Inflammatory macrophage treated with lipopolysaccharide for 1 hour (primary cell): ENCODE data around the gene SYNM.
A peak's percentile ranks its signal among the peaks of the same experiment; 100 is the strongest.
"Not testable (repeated sequence)": the region's sequence is repeated elsewhere in the genome, so short reads cannot be mapped to it uniquely, and the experiment has no call there.

ENCODE experiments used
- DNase-seq, 2 donors: peaks; one replicate each; pipeline ENCODE4 v3.0.0-alpha.2; 2020 to 2022

Gene SYNM

GRCh38 chr15:99104788-99105513 lies at the start of gene SYNM:
SYNM (plus strand) TSS chr15:99105080; CDS start chr15:99105200, 120 bp downstream.
- DNase-seq: peak; percentile 50 to 75

GRCh38 chr15:99055555-99056134 lies 49.2 kb upstream of the SYNM start:
- no peak for DNase-seq

- no peak for DNase-seq
Measured at GRCh38 chr15:99057020-99057419, 47.9 kb upstream of the SYNM start.

- no peak for DNase-seq
Measured at GRCh38 chr15:99057697-99058420, 47.0 kb upstream of the SYNM start.

- DNase-seq: no peak
Measured at GRCh38 chr15:99058421-99058870, 46.4 kb upstream of the SYNM start.

- DNase-seq: peak; percentile 10 to 57
Measured at GRCh38 chr15:99059010-99059981, 45.6 kb upstream of the SYNM start.

GRCh38 chr15:99060186-99060585 lies 44.7 kb upstream of the SYNM start:
- not testable (repeated sequence) for DNase-seq

- DNase-seq: no peak
Measured at GRCh38 chr15:99062226-99062625, 42.7 kb upstream of the SYNM start.

- DNase-seq: no peak
Measured at GRCh38 chr15:99068186-99068585, 36.7 kb upstream of the SYNM start.

- DNase-seq: no peak
Measured at GRCh38 chr15:99070208-99070607, 34.7 kb upstream of the SYNM start.

- no peak for DNase-seq
Measured at GRCh38 chr15:99071091-99071680, 33.7 kb upstream of the SYNM start.

- no peak for DNase-seq
Measured at GRCh38 chr15:99073008-99073717, 31.7 kb upstream of the SYNM start.

- no peak for DNase-seq
Measured at GRCh38 chr15:99074446-99074845, 30.4 kb upstream of the SYNM start.

- DNase-seq: not testable (repeated sequence)
Measured at GRCh38 chr15:99075059-99075652, 29.7 kb upstream of the SYNM start.

- no peak for DNase-seq
Measured at GRCh38 chr15:99076109-99076508, 28.8 kb upstream of the SYNM start.

- peak; percentile 46 to 76 for DNase-seq
Measured at GRCh38 chr15:99076555-99077308, 28.1 kb upstream of the SYNM start.

GRCh38 chr15:99082798-99083197 lies 22.1 kb upstream of the SYNM start:
- DNase-seq: no peak

GRCh38 chr15:99084965-99085364 lies 19.9 kb upstream of the SYNM start:
- DNase-seq: no peak

GRCh38 chr15:99085413-99086326 lies 19.2 kb upstream of the SYNM start:
- no peak for DNase-seq
